ENCODE measurements around the gene VWA5B2. TPM values are rescaled to one million over a fixed set of nuclear protein-coding genes. Genes with fewer than 3 reads are reported as not detected.
A peak's percentile ranks its signal among the peaks of the same experiment; 100 is the strongest.

The VWA5B2 gene
- total and polyA plus RNA-seq, 9 of the 15 experiments (the other 6 are each of a cell fraction or from before 2014, with no cell fraction given): 0.04 TPM; not detected in 8

DNA sequence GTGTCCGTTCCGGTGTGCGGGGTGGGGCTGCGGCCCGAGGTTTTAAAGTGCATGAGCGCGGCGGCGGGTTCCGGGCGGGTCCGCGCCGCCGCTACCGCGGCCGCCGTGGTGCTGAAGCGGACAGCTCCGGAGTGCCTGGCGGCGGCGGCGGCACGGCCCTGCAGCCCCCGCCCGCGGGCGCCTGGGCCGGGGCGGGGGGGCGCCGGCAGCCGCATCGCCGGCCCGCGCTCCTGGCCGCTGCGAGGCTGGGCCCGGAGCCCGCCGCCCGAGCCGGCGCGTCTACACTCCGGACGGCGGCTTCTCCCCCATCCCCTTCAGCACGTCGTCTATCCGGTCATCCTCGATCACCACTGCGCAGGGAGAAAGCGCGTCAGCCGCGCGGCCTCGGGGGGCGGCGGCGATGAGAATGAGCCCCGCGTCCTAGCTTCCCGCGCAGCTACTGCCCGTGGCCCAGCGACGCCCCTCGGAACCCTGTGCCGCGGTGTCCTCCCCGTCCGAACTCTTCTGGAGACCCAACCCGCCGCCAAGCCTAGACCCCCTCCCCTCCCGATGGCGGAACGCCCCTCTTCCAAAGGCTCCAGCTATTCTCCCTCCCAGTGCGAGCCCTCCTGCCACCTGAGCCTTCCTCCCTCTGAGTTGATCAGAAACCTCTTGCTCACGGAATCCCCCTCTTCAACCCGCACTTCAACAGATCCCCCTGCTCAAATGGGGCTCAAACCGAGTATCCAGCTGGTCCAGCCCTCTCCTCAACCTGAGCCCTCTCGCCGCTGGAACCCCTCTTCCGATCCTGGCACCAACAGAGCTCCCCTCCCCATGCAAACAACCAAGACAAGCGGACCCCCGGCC, 30.7 kb downstream of the VWA5B2 start (continued):
- TF ChIP-seq, protein P1, sequence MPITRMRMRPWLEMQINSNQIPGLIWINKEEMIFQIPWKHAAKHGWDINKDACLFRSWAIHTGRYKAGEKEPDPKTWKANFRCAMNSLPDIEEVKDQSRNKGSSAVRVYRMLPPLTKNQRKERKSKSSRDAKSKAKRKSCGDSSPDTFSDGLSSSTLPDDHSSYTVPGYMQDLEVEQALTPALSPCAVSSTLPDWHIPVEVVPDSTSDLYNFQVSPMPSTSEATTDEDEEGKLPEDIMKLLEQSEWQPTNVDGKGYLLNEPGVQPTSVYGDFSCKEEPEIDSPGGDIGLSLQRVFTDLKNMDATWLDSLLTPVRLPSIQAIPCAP (CRISPR knock-in tag; IDR thresholded peaks at IDR 0.05; ENCODE audit: borderline replicate concordance): no peak
- TF ChIP-seq PML (IDR thresholded peaks at IDR 0.05; ENCODE audit: low read length) (no peak), SMC3 (conservative IDR thresholded peaks at IDR 0.05; ENCODE audit: insufficient read depth, low read depth, low read length) (no peak), ZNF785 (CRISPR knock-in tag; IDR thresholded peaks at IDR 0.05) (no peak), GABPB1 (CRISPR knock-in tag; IDR thresholded peaks at IDR 0.05) (peak; percentile 17; the same call in 1 of the 2 replicates), HCFC1 (IDR thresholded peaks at IDR 0.05; ENCODE audit: low read depth, low read length) (no peak), NCOA1 (IDR thresholded peaks at IDR 0.05; ENCODE audit: low read depth) (no peak), RB1 (IDR thresholded peaks at IDR 0.05; ENCODE audit: low read depth) (peak; percentile 32; the same call in 1 of the 2 replicates), MCM2 (IDR thresholded peaks at IDR 0.05; ENCODE audit: low read depth) (no peak), PYGO2 (tag; IDR thresholded peaks at IDR 0.05) (no peak)
- TF ChIP-seq, protein P2, sequence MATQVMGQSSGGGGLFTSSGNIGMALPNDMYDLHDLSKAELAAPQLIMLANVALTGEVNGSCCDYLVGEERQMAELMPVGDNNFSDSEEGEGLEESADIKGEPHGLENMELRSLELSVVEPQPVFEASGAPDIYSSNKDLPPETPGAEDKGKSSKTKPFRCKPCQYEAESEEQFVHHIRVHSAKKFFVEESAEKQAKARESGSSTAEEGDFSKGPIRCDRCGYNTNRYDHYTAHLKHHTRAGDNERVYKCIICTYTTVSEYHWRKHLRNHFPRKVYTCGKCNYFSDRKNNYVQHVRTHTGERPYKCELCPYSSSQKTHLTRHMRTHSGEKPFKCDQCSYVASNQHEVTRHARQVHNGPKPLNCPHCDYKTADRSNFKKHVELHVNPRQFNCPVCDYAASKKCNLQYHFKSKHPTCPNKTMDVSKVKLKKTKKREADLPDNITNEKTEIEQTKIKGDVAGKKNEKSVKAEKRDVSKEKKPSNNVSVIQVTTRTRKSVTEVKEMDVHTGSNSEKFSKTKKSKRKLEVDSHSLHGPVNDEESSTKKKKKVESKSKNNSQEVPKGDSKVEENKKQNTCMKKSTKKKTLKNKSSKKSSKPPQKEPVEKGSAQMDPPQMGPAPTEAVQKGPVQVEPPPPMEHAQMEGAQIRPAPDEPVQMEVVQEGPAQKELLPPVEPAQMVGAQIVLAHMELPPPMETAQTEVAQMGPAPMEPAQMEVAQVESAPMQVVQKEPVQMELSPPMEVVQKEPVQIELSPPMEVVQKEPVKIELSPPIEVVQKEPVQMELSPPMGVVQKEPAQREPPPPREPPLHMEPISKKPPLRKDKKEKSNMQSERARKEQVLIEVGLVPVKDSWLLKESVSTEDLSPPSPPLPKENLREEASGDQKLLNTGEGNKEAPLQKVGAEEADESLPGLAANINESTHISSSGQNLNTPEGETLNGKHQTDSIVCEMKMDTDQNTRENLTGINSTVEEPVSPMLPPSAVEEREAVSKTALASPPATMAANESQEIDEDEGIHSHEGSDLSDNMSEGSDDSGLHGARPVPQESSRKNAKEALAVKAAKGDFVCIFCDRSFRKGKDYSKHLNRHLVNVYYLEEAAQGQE (IDR thresholded peaks at IDR 0.05; ENCODE audit: borderline replicate concordance): peak; percentile 85
- TF ChIP-seq, protein P2 (CRISPR knock-in tag; IDR thresholded peaks at IDR 0.05; ENCODE audit: low read depth): peak; percentile 90
- TF ChIP-seq, protein P3, sequence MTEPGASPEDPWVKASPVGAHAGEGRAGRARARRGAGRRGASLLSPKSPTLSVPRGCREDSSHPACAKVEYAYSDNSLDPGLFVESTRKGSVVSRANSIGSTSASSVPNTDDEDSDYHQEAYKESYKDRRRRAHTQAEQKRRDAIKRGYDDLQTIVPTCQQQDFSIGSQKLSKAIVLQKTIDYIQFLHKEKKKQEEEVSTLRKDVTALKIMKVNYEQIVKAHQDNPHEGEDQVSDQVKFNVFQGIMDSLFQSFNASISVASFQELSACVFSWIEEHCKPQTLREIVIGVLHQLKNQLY (CRISPR knock-in tag; conservative IDR thresholded peaks at IDR 0.05): no peak
- TF ChIP-seq, protein P4, sequence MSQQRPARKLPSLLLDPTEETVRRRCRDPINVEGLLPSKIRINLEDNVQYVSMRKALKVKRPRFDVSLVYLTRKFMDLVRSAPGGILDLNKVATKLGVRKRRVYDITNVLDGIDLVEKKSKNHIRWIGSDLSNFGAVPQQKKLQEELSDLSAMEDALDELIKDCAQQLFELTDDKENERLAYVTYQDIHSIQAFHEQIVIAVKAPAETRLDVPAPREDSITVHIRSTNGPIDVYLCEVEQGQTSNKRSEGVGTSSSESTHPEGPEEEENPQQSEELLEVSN (IDR thresholded peaks at IDR 0.05; ENCODE audit: borderline replicate concordance in 1 of 2, extremely low read depth in 1 of 2, insufficient read depth in 1 of 2, insufficient read length in 1 of 2, low read depth in 1 of 2, low read length in 1 of 2, poor library complexity in 1 of 2, severe bottlenecking in 1 of 2): peak in 1 of 2 experiments; percentile 10
- TF ChIP-seq, protein P5, sequence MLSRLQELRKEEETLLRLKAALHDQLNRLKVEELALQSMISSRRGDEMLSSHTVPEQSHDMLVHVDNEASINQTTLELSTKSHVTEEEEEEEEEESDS (CRISPR knock-in tag; IDR thresholded peaks at IDR 0.05): no peak

Data from K562 (cell line).